ENCODE data around the gene GSG1L. TPM values are rescaled to one million over a fixed set of nuclear protein-coding genes. Genes with fewer than 3 reads are reported as not detected.

GSG1L gene
- polyA plus RNA-seq, 4 donors, result 0.52 to 0.92 (median 0.64) TPM

- DNase-seq (ENCODE audit: low read depth in 4 of 4, low spot score in 2 of 4), result no peak
Observed at GRCh38 chr16:27767971-27768591, 295.4 kb downstream of the GSG1L start.

DNA sequence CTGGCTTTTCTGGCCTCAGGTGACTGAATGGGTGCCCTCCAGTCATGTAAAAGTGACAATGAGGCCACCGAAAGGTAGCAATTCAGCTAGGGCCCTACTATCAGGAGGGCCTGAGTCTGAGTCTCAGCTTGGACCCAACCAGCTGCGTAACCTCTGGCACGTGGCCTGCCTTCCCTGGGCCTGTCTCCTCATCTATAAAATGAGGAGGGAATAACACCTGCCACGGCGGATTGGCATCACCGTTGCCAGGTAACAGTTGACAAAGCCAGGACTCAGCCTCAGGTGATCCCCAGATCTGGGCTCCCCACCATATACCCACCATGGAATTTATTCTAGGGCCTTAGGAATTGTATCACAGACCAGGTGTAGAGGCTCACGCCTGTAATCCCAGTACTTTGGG is 296.4 kb downstream of the GSG1L start:
- no peak for DNase-seq (ENCODE audit: low read depth in 4 of 4, low spot score in 2 of 4)

- no peak for DNase-seq (ENCODE audit: low read depth in 4 of 4, low spot score in 2 of 4)
Observed at GRCh38 chr16:27766236-27766925, 297.1 kb downstream of the GSG1L start.

DNA sequence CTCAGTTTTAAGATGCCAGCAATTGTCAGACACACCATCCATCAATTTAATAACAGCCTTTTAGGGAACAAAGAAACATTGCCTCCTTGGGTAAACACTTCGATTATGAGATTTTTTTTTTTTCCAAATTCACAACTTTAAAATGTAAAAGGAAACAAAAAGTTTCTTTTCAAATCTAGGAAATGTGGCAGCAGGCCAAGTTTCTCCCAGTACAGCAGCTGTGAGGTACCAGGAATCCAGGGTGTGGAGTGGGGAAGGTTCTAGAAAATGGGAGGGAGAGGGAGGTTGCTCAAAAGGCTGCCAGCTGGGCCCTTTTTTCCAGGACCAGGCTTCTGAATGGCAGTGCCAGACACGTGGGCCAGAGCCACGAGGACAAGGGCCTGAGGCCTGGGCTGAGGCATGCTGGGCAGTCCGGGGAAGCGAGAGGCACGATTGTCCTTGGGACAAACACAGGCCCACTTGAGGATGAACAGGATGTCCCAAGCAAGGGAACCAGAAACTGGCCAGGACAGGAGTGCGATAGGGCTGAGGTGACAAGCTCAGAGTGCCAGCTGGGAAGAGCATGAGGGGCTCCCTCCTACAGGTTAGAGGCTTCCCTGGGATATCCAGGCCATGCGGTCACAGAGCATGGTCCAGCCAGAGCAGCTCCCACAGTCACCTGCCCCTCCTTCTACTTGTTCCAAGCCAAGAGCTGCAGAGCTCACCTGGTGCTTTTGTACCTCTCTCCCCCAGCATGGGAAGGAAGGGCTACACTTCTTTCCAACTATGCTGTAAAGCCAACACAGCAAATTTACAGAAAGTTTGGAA is 298.4 kb downstream of the GSG1L start:
- no peak for DNase-seq (ENCODE audit: low read depth in 4 of 4, low spot score in 2 of 4)

DNA sequence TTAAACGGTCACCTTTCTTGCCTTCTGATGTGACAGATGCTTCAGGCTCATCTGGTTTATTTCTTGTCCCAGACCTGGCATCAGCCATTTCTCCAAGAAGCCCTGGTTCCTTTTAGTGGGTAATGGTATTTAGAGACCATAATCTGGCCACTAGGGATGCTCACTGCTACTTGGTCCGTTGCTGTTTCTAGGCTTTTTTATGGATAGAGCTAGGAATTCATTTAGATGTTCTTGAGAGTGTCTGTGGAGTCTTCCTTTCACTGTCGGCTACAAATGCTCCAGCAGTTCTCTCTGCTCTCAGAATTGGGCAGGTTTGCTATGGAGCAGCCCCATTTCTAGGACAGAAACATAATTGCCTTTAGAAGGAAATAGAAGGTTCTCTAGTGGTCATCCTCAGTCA is 299.1 kb downstream of the GSG1L start:
- DNase-seq (ENCODE audit: low read depth in 4 of 4, low spot score in 2 of 4), result no peak

DNA sequence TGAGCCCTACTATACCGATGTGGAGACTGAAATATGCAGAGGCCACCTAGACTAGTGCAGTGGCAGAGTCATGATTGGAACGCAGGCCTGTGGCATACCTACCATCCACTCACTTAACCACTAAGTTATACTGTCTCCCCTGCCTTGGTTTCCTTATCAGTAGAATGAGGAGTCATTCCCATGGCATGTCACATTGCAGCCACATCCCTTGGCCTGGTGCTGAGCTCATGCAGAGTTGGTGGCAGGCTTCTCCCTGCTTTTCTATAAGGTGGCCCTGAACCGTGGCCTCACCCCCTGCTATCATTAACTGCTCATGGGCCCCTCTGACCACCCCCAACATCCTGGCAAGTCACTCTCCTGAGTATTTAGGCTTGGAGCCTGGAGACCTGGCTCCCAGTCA is 301.1 kb downstream of the GSG1L start:
- DNase-seq (ENCODE audit: low read depth in 4 of 4, low spot score in 2 of 4), result no peak

- DNase-seq (ENCODE audit: low read depth in 4 of 4, low spot score in 2 of 4), result no peak
Observed at GRCh38 chr16:27761816-27762215, 301.7 kb downstream of the GSG1L start.

GRCh38 chr16:27760789-27761176 is 302.7 kb downstream of the GSG1L start:
- no peak for DNase-seq (ENCODE audit: low read depth in 4 of 4, low spot score in 2 of 4)

- no peak for DNase-seq (ENCODE audit: low read depth in 4 of 4, low spot score in 2 of 4)
Observed at GRCh38 chr16:27759967-27760788, 303.3 kb downstream of the GSG1L start.

DNA sequence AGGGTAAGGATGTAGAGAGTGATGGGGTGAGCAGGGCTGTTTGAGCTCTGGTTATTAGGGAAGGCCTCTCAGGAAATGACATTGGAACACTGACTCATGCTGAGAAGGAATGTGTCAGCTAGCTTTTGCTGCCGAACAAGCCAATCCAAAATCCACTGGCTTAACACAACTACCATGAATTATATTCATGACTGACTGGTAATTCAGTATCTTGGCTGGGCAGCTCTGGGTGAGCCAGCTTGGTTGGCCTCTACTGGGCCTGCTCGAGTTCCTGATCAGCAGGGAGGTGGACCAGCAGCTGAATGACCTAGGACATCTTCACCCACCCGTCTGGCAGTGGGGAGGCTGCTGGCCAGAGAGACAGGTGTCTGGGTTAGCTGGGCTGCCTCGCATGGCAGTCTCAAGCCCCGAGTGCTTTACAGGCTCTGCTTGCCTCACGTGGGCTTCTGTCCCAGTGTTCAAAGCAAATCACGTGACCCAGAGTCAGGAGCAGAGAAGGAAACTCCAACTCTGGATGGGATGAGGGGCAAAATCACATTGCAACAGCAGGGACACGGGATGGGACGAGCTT is 304.1 kb downstream of the GSG1L start:
- DNase-seq (ENCODE audit: low read depth in 4 of 4, low spot score in 2 of 4), result no peak

DNA sequence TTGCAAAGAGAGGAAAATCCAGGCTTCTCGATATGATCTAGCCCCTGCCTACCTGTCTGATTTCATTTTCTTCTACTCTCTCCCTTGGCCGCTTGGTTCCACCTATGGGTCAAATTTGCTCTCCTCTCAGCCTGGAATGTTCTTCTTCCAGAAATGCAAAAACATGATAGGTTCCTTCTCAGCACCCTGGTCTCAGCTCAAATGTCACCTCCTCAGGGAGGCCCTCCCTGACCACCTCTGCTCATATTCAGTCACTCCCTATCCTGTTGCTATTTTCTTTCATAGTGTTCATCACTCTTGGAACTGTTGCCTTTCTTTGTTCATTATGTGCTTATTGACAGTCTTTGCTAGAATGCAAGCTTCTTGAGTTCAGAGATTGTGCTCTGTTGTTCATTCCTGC is 305.0 kb downstream of the GSG1L start:
- DNase-seq (ENCODE audit: low read depth in 4 of 4, low spot score in 2 of 4), result no peak

GRCh38 chr16:27756206-27756970 is 307.1 kb downstream of the GSG1L start:
- no peak for DNase-seq (ENCODE audit: low read depth in 4 of 4, low spot score in 2 of 4)

GRCh38 chr16:27754788-27755690 is 308.5 kb downstream of the GSG1L start:
- DNase-seq (ENCODE audit: low read depth in 4 of 4, low spot score in 2 of 4), result no peak

- no peak for DNase-seq (ENCODE audit: low read depth in 4 of 4, low spot score in 2 of 4)
Observed at GRCh38 chr16:27753563-27753962, 310.0 kb downstream of the GSG1L start.

DNA sequence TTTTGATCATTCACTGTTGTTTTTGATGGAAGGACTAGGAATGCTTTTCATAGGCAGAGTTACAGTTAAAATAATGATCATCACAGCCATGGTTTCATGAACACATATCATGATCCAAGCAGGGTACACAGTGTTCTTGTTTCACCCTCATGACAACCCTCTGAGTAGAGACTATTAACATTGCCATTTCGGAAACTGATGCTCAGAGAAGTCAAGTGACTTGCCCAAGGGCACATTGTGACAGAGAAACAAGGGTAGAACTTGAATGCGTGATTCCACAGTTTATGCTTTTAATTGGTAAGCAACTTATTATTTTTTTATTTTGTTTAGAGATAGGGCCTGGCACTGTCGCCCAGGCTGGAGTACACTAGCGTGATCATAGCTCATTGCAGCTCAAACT is 311.3 kb downstream of the GSG1L start:
- DNase-seq (ENCODE audit: low read depth in 4 of 4, low spot score in 2 of 4), result no peak

DNA sequence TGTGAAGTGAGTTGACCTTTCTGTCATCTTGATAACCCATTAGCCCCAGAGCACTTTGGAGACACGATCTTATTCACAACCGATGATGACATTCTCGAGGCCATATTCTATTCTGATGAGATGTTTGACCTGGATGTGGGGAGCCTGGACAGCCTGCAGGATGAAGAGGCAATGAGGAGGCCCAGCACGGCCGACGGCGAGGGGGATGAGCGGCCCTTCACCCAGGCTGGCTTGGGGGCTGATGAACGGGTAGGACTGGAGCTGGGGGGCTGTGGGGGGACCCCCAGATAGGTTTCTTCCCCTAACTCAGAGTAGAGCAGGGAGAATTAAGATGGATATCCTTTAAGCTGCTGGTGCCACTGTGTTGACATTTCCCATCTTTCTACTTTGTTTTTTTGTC is 311.8 kb downstream of the GSG1L start:
- DNase-seq (ENCODE audit: low read depth in 4 of 4, low spot score in 2 of 4), result no peak

DNA sequence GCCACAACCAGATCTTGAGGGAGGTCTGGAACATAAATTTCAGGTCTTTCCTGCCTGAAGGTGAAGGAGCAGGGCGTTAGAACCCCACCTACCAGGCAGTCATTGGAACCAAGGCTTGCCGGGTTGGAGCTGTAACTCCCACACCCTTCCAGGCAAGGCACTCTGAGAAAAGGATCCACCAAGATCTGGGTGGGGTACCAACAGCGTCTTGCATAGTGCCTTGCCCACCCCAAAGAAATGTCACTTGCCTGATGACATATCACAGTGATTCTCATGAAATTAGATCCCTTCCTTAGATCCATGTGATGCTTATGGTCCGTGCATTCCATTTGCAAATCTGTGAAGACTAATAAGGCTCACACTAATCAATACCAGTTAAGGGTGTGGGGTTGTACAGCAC is 312.3 kb downstream of the GSG1L start:
- DNase-seq (ENCODE audit: low read depth in 4 of 4, low spot score in 2 of 4), result no peak

- DNase-seq (ENCODE audit: low read depth in 4 of 4, low spot score in 2 of 4), result no peak
Observed at GRCh38 chr16:27749946-27750345, 313.6 kb downstream of the GSG1L start.

DNA sequence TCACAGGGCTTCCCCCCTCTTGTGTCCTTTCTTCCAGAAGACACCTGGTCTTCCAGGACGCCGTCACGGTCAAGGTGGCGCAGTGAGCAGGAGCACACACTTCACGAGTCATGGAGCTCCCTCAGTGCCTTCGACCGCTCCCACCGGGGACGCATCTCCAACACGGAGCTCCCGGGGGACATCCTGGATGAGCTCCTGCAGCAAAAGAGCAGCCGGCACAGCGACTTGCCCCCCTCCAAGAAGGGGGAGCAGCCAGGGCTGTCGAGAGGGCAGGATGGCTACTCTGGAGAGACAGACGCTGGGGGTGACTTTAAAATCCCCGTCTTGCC is 314.0 kb downstream of the GSG1L start:
- no peak for DNase-seq (ENCODE audit: low read depth in 4 of 4, low spot score in 2 of 4)

Measured in left renal cortex interstitium (tissue), 4 donors.